A549 (cell line): ENCODE measurements around the gene LRATD1. TPM values are rescaled to one million over a fixed set of nuclear protein-coding genes. Genes with fewer than 3 reads are reported as not detected.
"Not testable (repeated sequence)": the region's sequence is repeated elsewhere in the genome, so short reads cannot be mapped to it uniquely, and the experiment has no call there.

Source experiments
- ATAC-seq, 2 experiments: fragments of 200-7000 bp in 1 of 2; fragments of >200 bp in 1 of 2; cut with Nextera tagmentation in 1 of 2; cut with Tn5 transposase in 1 of 2; 3 replicates each; pipeline versions ENCODE4 v1.8.0 to v1.9.1; 2018 to 2020; ENCODE audit warnings: mild to moderate bottlenecking in 1 of 2, moderate library complexity in 1 of 2
- CTCF ChIA-PET: fragments of 300-600 bp; sonication (Branson Sonifier 250); formaldehyde crosslinking; extraction: SDS; loops from one replicate; lab custom pipeline; 2021; ENCODE audit warnings: antibody characterized with exemption, inconsistent platforms; lab: Yijun Ruan, JAX
- POLR2A ChIA-PET: fragments of 350-600 bp; formaldehyde crosslinking; extraction: SDS; loops from one replicate; lab custom pipeline; 2021; ENCODE audit warnings: antibody characterized with exemption, inconsistent platforms; lab: Yijun Ruan, JAX
- DNase-seq, 2 experiments: peaks; one replicate each; pipeline versions ENCODE4 v3.0.0 to v3.0.0-alpha.2; 2011 to 2016; ENCODE audit warnings: low read depth in 1 of 2, low spot score in 1 of 2
- FAIRE-seq: peaks from 2 replicates; lab custom pipeline; 2011; peaks lifted over from hg19 to GRCh38; lab: Jason Lieb, UNC
- H3K27ac ChIP-seq, 2 experiments: fragments of >200 bp; sonication (Bioruptor Twin); formaldehyde crosslinking; 3 replicates each; pipeline ENCODE4 v1.5.1; 2016 to 2017
- H3K4me1 ChIP-seq: fragments of >200 bp; sonication (Bioruptor Twin); formaldehyde crosslinking; 3 replicates; pipeline ENCODE4 v1.6.1; 2016
- H3K4me2 ChIP-seq: fragments of >200 bp; sonication (Bioruptor Twin); formaldehyde crosslinking; 3 replicates; pipeline ENCODE4 v1.6.1; 2016
- H3K4me3 ChIP-seq: fragments of >200 bp; sonication (Bioruptor Twin); formaldehyde crosslinking; 3 replicates; pipeline ENCODE4 v1.5.1; 2016
- H3K9me3 ChIP-seq: fragments of >200 bp; sonication (Bioruptor Twin); formaldehyde crosslinking; 3 replicates; pipeline ENCODE4 v1.6.1; 2016
- CBX2 ChIP-seq: fragments of 200-600 bp; sonication (generic); IDR thresholded peaks from 2 replicates; pipeline ENCODE4 v1.6.1; 2016; ENCODE audit warnings: low read depth, mild to moderate bottlenecking, borderline replicate concordance
- EHMT2 ChIP-seq: fragments of 200-600 bp; sonication (generic); IDR thresholded peaks from 2 replicates; pipeline ENCODE4 v1.6.1; 2016; ENCODE audit warnings: antibody characterized with exemption, low read depth, mild to moderate bottlenecking, moderate library complexity
- FOSB ChIP-seq: fragments of 250-450 bp; sonication (Bioruptor Pico); IDR thresholded peaks from 2 replicates; pipeline ENCODE4 v1.5.0; 2020; ENCODE audit warnings: mild to moderate bottlenecking, moderate library complexity
- FOXS1 ChIP-seq: fragments of 250-450 bp; sonication (Bioruptor Pico); IDR thresholded peaks from 2 replicates; pipeline ENCODE4 v1.5.0; 2020; ENCODE audit warnings: mild to moderate bottlenecking, moderate library complexity
- HDAC2 ChIP-seq: fragments of 200-600 bp; sonication (generic); IDR thresholded peaks from 2 replicates; pipeline ENCODE4 v1.6.1; 2016
- HEYL ChIP-seq: fragments of 250-450 bp; sonication (Bioruptor Pico); IDR thresholded peaks from 2 replicates; pipeline ENCODE4 v1.8.0; 2021; ENCODE audit warnings: mild to moderate bottlenecking, moderate library complexity
- HOXA7 ChIP-seq: fragments of 250-450 bp; sonication (Bioruptor Pico); IDR thresholded peaks from 2 replicates; pipeline ENCODE4 v1.5.0; 2020; ENCODE audit warnings: mild to moderate bottlenecking, moderate library complexity
- JUN ChIP-seq, 2 experiments: fragments of >200 bp; sonication (Bioruptor Twin); formaldehyde crosslinking; IDR thresholded peaks; 2 replicates in 1 of 2; 3 replicates in 1 of 2; pipeline ENCODE4 v1.6.1; 2016 to 2017
- KDM5A ChIP-seq: fragments of 200-600 bp; sonication (generic); IDR thresholded peaks from 2 replicates; pipeline ENCODE4 v1.6.1; 2016; ENCODE audit warnings: antibody characterized with exemption, mild to moderate bottlenecking
- MAFK ChIP-seq: fragments of 450-650 bp; IDR thresholded peaks from 2 replicates; pipeline ENCODE4 v1.6.1; 2014; ENCODE audit not compliant: partially characterized antibody
- NR3C1 ChIP-seq: fragments of >200 bp; sonication (Bioruptor Twin); formaldehyde crosslinking; IDR thresholded peaks from 3 replicates; pipeline ENCODE4 v1.6.1; 2017
- POLR2AphosphoS2 ChIP-seq: conservative IDR thresholded peaks from 2 replicates; pipeline ENCODE4 v1.6.1; 2012; ENCODE audit warnings: low read length, improper control_type of control experiment, inconsistent platforms
- RFX5 ChIP-seq: fragments of 450-650 bp; IDR thresholded peaks from 2 replicates; pipeline ENCODE4 v1.7.1; 2014; ENCODE audit warnings: antibody characterized with exemption, mild to moderate bottlenecking, moderate library complexity
- SMC3 ChIP-seq: fragments of >200 bp; sonication (Bioruptor Twin); formaldehyde crosslinking; IDR thresholded peaks from 3 replicates; pipeline ENCODE4 v1.6.1; 2018; ENCODE audit warnings: inconsistent platforms
- TP53 ChIP-seq: fragments of 250-450 bp; sonication (Bioruptor Pico); IDR thresholded peaks from 2 replicates; pipeline ENCODE4 v1.5.0; 2021; ENCODE audit warnings: mild to moderate bottlenecking, moderate library complexity
- ZC3H11A ChIP-seq: fragments of 450-650 bp; IDR thresholded peaks from 2 replicates; pipeline ENCODE4 v1.6.1; 2014; ENCODE audit warnings: antibody characterized with exemption, mild to moderate bottlenecking
- ZNF302 ChIP-seq: fragments of 250-450 bp; sonication (Bioruptor Pico); IDR thresholded peaks from 2 replicates; pipeline ENCODE4 v1.9.0; 2021; ENCODE audit warnings: inconsistent platforms, mild to moderate bottlenecking, moderate library complexity
- WGBS: methylation state at CpG from one replicate; pipeline ENCODE4 v1.1.6; 2017; ENCODE audit errors: missing lambda C conversion rate; 5-methylcytosine and 5-hydroxymethylcytosine counted together
- polyA plus RNA-seq, 4 experiments: library from polyadenylated mRNA; depleted of rRNA in 3 of 4; stranded (reverse); fragments of >200 nt; fragmentation: RNase III in 1 of 4; extraction: RNeasy Plus Mini Kit Qiagen cat#74134 plus additional on column Dnase treatment in 1 of 4; gene quantifications; 2 replicates in 3 of 4; 3 replicates in 1 of 4; pipeline ENCODE4 v1.2.3, GENCODE V29; 2011 to 2017
- TF ChIP-seq, protein P1 (sequence below): fragments of >200 bp; sonication (Bioruptor Twin); formaldehyde crosslinking; IDR thresholded peaks from 3 replicates; pipeline ENCODE4 v1.6.1; 2016
- TF ChIP-seq, protein P2 (sequence below): fragments of 250-450 bp; sonication (Bioruptor Pico); IDR thresholded peaks from 2 replicates; pipeline ENCODE4 v1.5.0; 2021; ENCODE audit warnings: mild to moderate bottlenecking, moderate library complexity, borderline replicate concordance
- TF ChIP-seq, protein P3 (sequence below): IDR thresholded peaks from 2 replicates; pipeline ENCODE4 v1.6.1; 2012
- TF ChIP-seq, protein P4 (sequence below): fragments of >200 bp; sonication (Bioruptor Twin); formaldehyde crosslinking; IDR thresholded peaks from 2 replicates; pipeline ENCODE4 v1.6.1; 2016
- TF ChIP-seq, protein P5 (sequence below): fragments of 200-600 bp; sonication (generic); IDR thresholded peaks from 2 replicates; pipeline ENCODE4 v1.6.1; 2016; ENCODE audit warnings: antibody characterized with exemption, mild to moderate bottlenecking, moderate library complexity
- TF ChIP-seq, protein P6 (sequence below): IDR thresholded peaks from 2 replicates; pipeline ENCODE4 v1.6.1; 2012

Gene LRATD1
- polyA plus RNA-seq, 2 of the 4 experiments (the other 2 are of a cell fraction): 0.05 TPM; not detected in 1

DNA sequence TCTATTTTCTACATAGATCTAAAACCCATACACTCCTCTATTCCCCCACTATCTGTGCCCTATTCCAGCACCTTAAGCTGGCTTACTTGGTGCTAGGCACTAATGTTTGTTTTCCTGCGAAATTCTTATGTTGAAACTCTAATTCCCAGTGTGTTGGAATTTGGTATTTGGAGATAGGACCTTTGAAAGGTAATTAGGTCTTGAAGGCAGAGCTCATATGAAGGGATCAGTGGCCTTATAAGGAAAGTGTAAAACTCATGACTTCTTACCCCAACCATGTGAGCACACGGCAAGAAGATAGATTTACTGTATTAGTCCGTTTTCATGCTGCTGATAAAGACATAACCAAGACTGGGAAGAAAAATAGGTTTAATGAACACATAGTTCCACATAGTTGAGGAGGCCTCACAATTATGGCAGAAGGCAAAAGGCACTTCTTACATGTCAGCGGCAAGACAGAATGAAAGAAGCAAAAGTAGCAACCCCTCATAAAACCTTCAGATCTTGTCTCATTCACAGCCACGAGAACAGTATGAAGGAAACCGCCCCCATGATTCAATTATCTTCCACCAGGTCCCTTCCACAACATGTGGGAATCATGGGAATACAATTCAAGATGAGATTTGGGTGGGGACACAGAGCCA is 10.5 kb upstream of the LRATD1 start:
- Histone ChIP-seq H3K9me3 (no peaks in the 10 kb centered on the region), H3K4me2 (no peak overlapping the region), H3K27ac (no peak overlapping the region), H3K4me3 (no peak overlapping the region), H3K4me1 (no peaks in the 10 kb centered on the region)
- DNase-seq: no peak
- no peak for TF ChIP-seq TP53 (CRISPR knock-in tag)
- TF ChIP-seq FOXS1 (CRISPR knock-in tag): no peak
- TF ChIP-seq HDAC2: no peak
- TF ChIP-seq ZNF302 (CRISPR knock-in tag): no peak
- ChIA-PET POLR2A (no interaction called here), CTCF (interaction anchor here (0.6 kb wide), 1 partner anchor 325 kb away, joined by 3 read pairs; no protein-coding TSS in a partner anchor)
- no peak for FAIRE-seq
- WGBS: 23% methylated on average over 6 of the region's 6 CpGs
- ATAC-seq: no peak

DNA sequence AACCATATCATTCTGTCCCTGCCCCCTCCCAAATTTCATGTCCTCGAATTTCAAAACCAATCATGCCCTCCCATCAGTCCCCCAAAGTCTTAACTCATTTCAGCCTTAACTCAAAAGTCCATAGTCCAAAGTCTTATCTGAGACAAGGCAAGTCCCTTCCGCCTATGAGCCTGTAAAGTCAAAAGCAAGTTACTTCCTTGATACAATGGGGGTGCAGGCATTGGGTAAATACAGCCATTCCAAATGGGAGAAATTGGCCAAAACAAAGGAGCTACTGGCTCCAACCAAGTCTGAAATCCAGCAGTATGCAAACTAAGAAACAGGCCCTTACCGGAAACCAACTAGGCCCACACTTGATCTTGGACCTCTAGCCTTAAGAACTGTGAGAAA is 10.0 kb upstream of the LRATD1 start:
- CTCF ChIA-PET: interaction anchor here (4.8 kb wide), 1 partner anchor 12 kb away, joined by 21 read pairs; no protein-coding TSS in a partner anchor
- H3K4me3 ChIP-seq, DNase-seq, POLR2A ChIA-PET, FAIRE-seq, ATAC-seq, H3K27ac ChIP-seq, H3K4me2 ChIP-seq, H3K9me3 ChIP-seq, H3K4me1 ChIP-seq: not testable (repeated sequence)
- 16% methylated on average over 3 of the region's 3 CpGs for WGBS

DNA sequence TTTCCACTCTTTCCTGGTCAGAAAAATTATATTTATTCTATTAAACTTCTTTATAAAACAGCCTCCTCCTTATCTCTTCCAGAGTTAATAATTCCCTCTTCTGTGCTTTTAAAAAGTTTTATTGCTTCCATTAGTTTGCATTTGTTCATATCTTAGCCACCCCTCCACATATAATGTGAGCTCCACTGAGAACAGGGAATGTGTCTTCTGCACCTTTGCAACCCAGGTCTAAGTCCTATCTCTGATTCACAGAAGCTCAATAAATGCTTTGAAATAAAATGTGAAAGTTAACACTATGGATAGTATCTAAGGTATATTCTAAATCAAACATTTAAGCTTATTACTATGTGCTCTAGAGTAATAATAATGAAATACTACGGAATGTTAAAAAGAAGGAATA is 9.3 kb upstream of the LRATD1 start:
- 4% methylated on average over 1 of the region's 1 CpG for WGBS
- H3K4me2 ChIP-seq: no peak overlapping the region
- no peaks in the 10 kb centered on the region for H3K4me1 ChIP-seq
- FAIRE-seq: peak; percentile 36
- TF ChIP-seq RFX5: no peak
- no peak for TF ChIP-seq JUN (IDR thresholded peaks at IDR 0.05)
- TF ChIP-seq HEYL (CRISPR knock-in tag): no peak
- TF ChIP-seq, protein P1, sequence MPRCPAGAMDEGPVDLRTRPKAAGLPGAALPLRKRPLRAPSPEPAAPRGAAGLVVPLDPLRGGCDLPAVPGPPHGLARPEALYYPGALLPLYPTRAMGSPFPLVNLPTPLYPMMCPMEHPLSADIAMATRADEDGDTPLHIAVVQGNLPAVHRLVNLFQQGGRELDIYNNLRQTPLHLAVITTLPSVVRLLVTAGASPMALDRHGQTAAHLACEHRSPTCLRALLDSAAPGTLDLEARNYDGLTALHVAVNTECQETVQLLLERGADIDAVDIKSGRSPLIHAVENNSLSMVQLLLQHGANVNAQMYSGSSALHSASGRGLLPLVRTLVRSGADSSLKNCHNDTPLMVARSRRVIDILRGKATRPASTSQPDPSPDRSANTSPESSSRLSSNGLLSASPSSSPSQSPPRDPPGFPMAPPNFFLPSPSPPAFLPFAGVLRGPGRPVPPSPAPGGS: no peak
- no peak for TF ChIP-seq KDM5A
- no peak for TF ChIP-seq POLR2AphosphoS2
- TF ChIP-seq ZC3H11A: no peak
- TF ChIP-seq, protein P2, sequence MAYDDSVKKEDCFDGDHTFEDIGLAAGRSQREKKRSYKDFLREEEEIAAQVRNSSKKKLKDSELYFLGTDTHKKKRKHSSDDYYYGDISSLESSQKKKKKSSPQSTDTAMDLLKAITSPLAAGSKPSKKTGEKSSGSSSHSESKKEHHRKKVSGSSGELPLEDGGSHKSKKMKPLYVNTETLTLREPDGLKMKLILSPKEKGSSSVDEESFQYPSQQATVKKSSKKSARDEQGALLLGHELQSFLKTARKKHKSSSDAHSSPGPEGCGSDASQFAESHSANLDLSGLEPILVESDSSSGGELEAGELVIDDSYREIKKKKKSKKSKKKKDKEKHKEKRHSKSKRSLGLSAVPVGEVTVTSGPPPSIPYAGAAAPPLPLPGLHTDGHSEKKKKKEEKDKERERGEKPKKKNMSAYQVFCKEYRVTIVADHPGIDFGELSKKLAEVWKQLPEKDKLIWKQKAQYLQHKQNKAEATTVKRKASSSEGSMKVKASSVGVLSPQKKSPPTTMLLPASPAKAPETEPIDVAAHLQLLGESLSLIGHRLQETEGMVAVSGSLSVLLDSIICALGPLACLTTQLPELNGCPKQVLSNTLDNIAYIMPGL (CRISPR knock-in tag): no peak
- TF ChIP-seq, protein P3, sequence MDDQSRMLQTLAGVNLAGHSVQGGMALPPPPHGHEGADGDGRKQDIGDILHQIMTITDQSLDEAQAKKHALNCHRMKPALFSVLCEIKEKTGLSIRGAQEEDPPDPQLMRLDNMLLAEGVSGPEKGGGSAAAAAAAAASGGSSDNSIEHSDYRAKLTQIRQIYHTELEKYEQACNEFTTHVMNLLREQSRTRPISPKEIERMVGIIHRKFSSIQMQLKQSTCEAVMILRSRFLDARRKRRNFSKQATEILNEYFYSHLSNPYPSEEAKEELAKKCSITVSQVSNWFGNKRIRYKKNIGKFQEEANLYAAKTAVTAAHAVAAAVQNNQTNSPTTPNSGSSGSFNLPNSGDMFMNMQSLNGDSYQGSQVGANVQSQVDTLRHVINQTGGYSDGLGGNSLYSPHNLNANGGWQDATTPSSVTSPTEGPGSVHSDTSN: no peak
- TF ChIP-seq HOXA7 (CRISPR knock-in tag): no peak
- no peak for TF ChIP-seq NR3C1
- TF ChIP-seq SMC3: no peak
- no peak for TF ChIP-seq EHMT2
- TF ChIP-seq, protein P4, sequence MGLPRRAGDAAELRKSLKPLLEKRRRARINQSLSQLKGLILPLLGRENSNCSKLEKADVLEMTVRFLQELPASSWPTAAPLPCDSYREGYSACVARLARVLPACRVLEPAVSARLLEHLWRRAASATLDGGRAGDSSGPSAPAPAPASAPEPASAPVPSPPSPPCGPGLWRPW: no peak
- TF ChIP-seq, protein P5, sequence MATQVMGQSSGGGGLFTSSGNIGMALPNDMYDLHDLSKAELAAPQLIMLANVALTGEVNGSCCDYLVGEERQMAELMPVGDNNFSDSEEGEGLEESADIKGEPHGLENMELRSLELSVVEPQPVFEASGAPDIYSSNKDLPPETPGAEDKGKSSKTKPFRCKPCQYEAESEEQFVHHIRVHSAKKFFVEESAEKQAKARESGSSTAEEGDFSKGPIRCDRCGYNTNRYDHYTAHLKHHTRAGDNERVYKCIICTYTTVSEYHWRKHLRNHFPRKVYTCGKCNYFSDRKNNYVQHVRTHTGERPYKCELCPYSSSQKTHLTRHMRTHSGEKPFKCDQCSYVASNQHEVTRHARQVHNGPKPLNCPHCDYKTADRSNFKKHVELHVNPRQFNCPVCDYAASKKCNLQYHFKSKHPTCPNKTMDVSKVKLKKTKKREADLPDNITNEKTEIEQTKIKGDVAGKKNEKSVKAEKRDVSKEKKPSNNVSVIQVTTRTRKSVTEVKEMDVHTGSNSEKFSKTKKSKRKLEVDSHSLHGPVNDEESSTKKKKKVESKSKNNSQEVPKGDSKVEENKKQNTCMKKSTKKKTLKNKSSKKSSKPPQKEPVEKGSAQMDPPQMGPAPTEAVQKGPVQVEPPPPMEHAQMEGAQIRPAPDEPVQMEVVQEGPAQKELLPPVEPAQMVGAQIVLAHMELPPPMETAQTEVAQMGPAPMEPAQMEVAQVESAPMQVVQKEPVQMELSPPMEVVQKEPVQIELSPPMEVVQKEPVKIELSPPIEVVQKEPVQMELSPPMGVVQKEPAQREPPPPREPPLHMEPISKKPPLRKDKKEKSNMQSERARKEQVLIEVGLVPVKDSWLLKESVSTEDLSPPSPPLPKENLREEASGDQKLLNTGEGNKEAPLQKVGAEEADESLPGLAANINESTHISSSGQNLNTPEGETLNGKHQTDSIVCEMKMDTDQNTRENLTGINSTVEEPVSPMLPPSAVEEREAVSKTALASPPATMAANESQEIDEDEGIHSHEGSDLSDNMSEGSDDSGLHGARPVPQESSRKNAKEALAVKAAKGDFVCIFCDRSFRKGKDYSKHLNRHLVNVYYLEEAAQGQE: no peak
- TF ChIP-seq, protein P6, sequence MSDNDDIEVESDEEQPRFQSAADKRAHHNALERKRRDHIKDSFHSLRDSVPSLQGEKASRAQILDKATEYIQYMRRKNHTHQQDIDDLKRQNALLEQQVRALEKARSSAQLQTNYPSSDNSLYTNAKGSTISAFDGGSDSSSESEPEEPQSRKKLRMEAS: no peak
- TF ChIP-seq CBX2: no peak
- no peak for TF ChIP-seq MAFK
- no peak for TF ChIP-seq FOSB (CRISPR knock-in tag)
- TF ChIP-seq, all 56 proteins: peak for 0
- ChIA-PET CTCF (interaction anchor here (1.0 to 4.8 kb wide), 2 partner anchors 12 to 16 kb away, joined by 3 to 21 read pairs; no protein-coding TSS in a partner anchor), POLR2A (no interaction called here)
- DNase-seq (no peak), ATAC-seq (no peak)
- Histone ChIP-seq H3K4me3 (no peak overlapping the region), H3K9me3 (no peaks in the 10 kb centered on the region), H3K27ac (no peak overlapping the region)
